ENCODE measurements around the gene CCDC146. TPM values are rescaled to one million over a fixed set of nuclear protein-coding genes. Genes with fewer than 3 reads are reported as not detected.

The CCDC146 gene
- total and polyA plus RNA-seq, 2 of the 13 experiments (the other 11 are each of a cell fraction or from before 2014, with no cell fraction given), result 2.4 to 4.1 TPM

DNA sequence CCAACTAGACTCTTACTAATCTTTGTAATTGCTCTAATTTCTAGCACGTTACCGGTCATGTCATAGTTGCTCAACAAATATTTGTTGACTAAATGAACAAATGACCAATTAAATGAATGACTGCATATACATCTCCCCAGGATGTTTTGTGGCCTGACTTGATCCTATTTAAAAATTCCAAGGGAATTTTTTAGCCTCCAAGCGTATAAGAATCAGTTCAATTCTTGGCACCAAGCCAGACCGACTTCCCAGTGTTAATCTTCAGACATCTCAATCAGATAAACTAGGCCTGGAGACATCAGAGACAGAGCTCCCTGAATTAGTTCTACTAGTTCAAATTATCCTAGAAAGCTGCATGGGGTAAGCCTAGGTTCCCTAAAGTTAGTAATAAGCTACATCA, 197.7 kb downstream of the CCDC146 start:
- no peak overlapping the region for H3K9ac ChIP-seq (ENCODE audit: insufficient read depth, low read depth, low read length)
- POLR2A ChIA-PET, result no interaction called here

DNA sequence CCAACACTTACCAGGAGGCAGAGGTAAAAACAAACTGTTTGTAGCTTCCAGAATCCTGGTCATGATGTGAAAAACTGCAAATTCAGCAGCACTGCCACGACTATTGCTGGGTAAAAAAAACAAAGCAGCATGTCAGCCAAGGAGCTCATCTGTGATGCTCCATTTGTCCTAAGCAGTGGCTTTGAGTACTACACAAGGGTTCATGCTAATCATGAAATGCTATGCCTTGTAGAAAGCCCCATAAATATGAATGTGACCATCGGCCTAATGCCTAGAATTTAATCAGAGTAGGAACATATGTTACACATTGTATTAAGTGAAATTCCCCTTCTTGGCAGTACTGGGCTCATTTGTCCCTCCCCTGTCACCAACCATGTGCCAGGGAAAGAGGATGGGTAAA, 198.3 kb downstream of the CCDC146 start:
- H4K20me1 ChIP-seq (ENCODE audit: insufficient read depth, low read length), result no peaks in the 10 kb centered on the region
- FAIRE-seq, result no peak
- POLR2A ChIA-PET, result interaction anchor here (1.0 kb wide), 1 partner anchor 11 kb away, joined by 3 read pairs; no protein-coding TSS in a partner anchor
- H2AFZ ChIP-seq (ENCODE audit: low read length), result no peak overlapping the region
- peaks cover 12 to 17% of the 10 kb centered on the region in 2 experiments for H3K36me3 ChIP-seq (replicated peaks in 1 of 2; ENCODE audit: control insufficient read depth in 1 of 2, insufficient read depth in 2 of 2, low read length in 2 of 2)
- H3K27ac ChIP-seq (ENCODE audit: extremely low read length, insufficient read depth, low read length), result no peak overlapping the region
- H3K4me2 ChIP-seq (ENCODE audit: low read depth, low read length), result no peak overlapping the region
- H3K9me3 ChIP-seq (ENCODE audit: low read length), result no peaks in the 10 kb centered on the region
- H3K79me2 ChIP-seq (ENCODE audit: insufficient read depth, low read length), result no peaks in the 10 kb centered on the region
- no TSS peak for BruUV-seq (replicated peaks)
- in situ Hi-C loops (cut with HindIII; ENCODE audit: extremely low pct_ligation_motif_present, low pct_unique_long_range_greater_than_20kb) (no loop called here), intact Hi-C loops (cut with micrococcal nuclease; ENCODE audit: unreplicated experiment) (no loop called here)
- no peak for DNase-seq (ENCODE audit: low spot score)
- no peak overlapping the region for H3K4me3 ChIP-seq (replicated peaks in 1 of 3; ENCODE audit: insufficient read depth in 1 of 3, low read depth in 2 of 3, low read length in 3 of 3)
- CTCF ChIA-PET (ENCODE audit: low intra/inter-chr PET ratio, low total read pairs), result no interaction called here
- H3K27me3 ChIP-seq (ENCODE audit: control insufficient read depth in 1 of 2, insufficient read depth in 2 of 2, low read length in 2 of 2), result no peaks in the 10 kb centered on the region
- ATAC-seq, result no peak
- TF ChIP-seq SOX13 (IDR thresholded peaks at IDR 0.05), result no peak
- TF ChIP-seq SOX13 (CRISPR knock-in tag; conservative IDR thresholded peaks at IDR 0.05 in 1 of 2, IDR thresholded peaks at IDR 0.05 in 1 of 2), result no peak
- TF ChIP-seq MEIS2 (CRISPR knock-in tag; IDR thresholded peaks at IDR 0.05), result no peak
- no peak for TF ChIP-seq KDM3A (CRISPR knock-in tag; IDR thresholded peaks at IDR 0.05; ENCODE audit: low read depth)
- TF ChIP-seq MAFK (conservative IDR thresholded peaks at IDR 0.05 in 1 of 2, IDR thresholded peaks at IDR 0.05 in 1 of 2; ENCODE audit: low read length in 2 of 2), result peak in 1 of 2 experiments; percentile 37; a peak in 1 of 4 replicates
- TF ChIP-seq SKIL (CRISPR knock-in tag; IDR thresholded peaks at IDR 0.05; ENCODE audit: borderline replicate concordance), result no peak
- no peak for TF ChIP-seq TSC22D2 (CRISPR knock-in tag; IDR thresholded peaks at IDR 0.05; ENCODE audit: borderline replicate concordance)
- no peak for TF ChIP-seq ZNF17 (CRISPR knock-in tag; IDR thresholded peaks at IDR 0.05)
- no peak for TF ChIP-seq HES4 (CRISPR knock-in tag; IDR thresholded peaks at IDR 0.05; ENCODE audit: borderline replicate concordance)
- no peak overlapping the region for H3K9ac ChIP-seq (ENCODE audit: insufficient read depth, low read depth, low read length)
- 95% methylated on average over 2 of the region's 2 CpGs for WGBS (ENCODE audit: low lambda C conversion rate)
- H3K4me1 ChIP-seq (ENCODE audit: insufficient read depth, low read length), result peaks cover 11% of the 10 kb centered on the region

More for the DNA sequence above, 197.7 kb downstream of the CCDC146 start:
- TF ChIP-seq ZNF660 (CRISPR knock-in tag; IDR thresholded peaks at IDR 0.05; ENCODE audit: borderline replicate concordance, low read depth) (no peak), NCOA2 (CRISPR knock-in tag; IDR thresholded peaks at IDR 0.05) (no peak), ZNF652 (CRISPR knock-in tag; IDR thresholded peaks at IDR 0.05; ENCODE audit: borderline replicate concordance, low read depth) (no peak), LCORL (IDR thresholded peaks at IDR 0.05) (0 out of 2 replicates have a peak, but pooled peaks have one; percentile 33), LCORL (CRISPR knock-in tag; IDR thresholded peaks at IDR 0.05) (no peak), BCL6 (CRISPR knock-in tag; IDR thresholded peaks at IDR 0.05) (no peak)
- H3K27ac ChIP-seq (ENCODE audit: extremely low read length, insufficient read depth, low read length), result no peak overlapping the region
- H3K4me3 ChIP-seq (replicated peaks in 1 of 3; ENCODE audit: insufficient read depth in 1 of 3, low read depth in 2 of 3, low read length in 3 of 3), result no peak overlapping the region
- intact Hi-C loops (cut with micrococcal nuclease; ENCODE audit: unreplicated experiment) (no loop called here), in situ Hi-C loops (cut with HindIII; ENCODE audit: extremely low pct_ligation_motif_present, low pct_unique_long_range_greater_than_20kb) (no loop called here)
- H3K27me3 ChIP-seq (ENCODE audit: control insufficient read depth in 1 of 2, insufficient read depth in 2 of 2, low read length in 2 of 2), result no peaks in the 10 kb centered on the region
- FAIRE-seq (no peak), DNase-seq (ENCODE audit: low spot score) (no peak), ATAC-seq (no peak)
- H3K36me3 ChIP-seq (replicated peaks in 1 of 2; ENCODE audit: control insufficient read depth in 1 of 2, insufficient read depth in 2 of 2, low read length in 2 of 2), result peaks cover 14 to 23% of the 10 kb centered on the region in 2 experiments
- H2AFZ ChIP-seq (ENCODE audit: low read length), result no peak overlapping the region
- WGBS (ENCODE audit: low lambda C conversion rate), result 97% methylated on average over 4 of the region's 4 CpGs
- no TSS peak for BruUV-seq (replicated peaks)
- H3K4me1 ChIP-seq (ENCODE audit: insufficient read depth, low read length), result peaks cover 11% of the 10 kb centered on the region
- no peaks in the 10 kb centered on the region for H3K9me3 ChIP-seq (ENCODE audit: low read length)
- no peak overlapping the region for H3K4me2 ChIP-seq (ENCODE audit: low read depth, low read length)
- H3K79me2 ChIP-seq (ENCODE audit: insufficient read depth, low read length), result no peaks in the 10 kb centered on the region
- no peaks in the 10 kb centered on the region for H4K20me1 ChIP-seq (ENCODE audit: insufficient read depth, low read length)
- CTCF ChIA-PET (ENCODE audit: low intra/inter-chr PET ratio, low total read pairs), result no interaction called here
